Gastroesophageal sphincter (tissue), 4 donors: ENCODE results near the gene RAD18. TPM values are rescaled to one million over a fixed set of nuclear protein-coding genes. Genes with fewer than 3 reads are reported as not detected.

Experiments used
- ATAC-seq: fragments of 150-250 bp; one replicate; pipeline ENCODE4 v1.9.1; 2016; ENCODE audit warnings: mild to moderate bottlenecking, moderate library complexity
- H3K27ac ChIP-seq, 4 donors: fragments of 200-600 bp; sonication (generic) in 3 of 4; 1 replicate in 3 of 4; 2 replicates in 1 of 4; pipeline ENCODE4 v1.5.1; 2016 to 2019
- H3K27me3 ChIP-seq: fragments of 200-600 bp; sonication (generic); one replicate; pipeline ENCODE4 v1.5.1; 2019
- H3K36me3 ChIP-seq, 2 donors: fragments of 200-600 bp; sonication (generic); one replicate each; pipeline ENCODE4 v1.5.1; 2019; ENCODE audit warnings: control low read depth in 1 of 2
- H3K4me1 ChIP-seq, 3 donors: fragments of 200-600 bp; sonication (generic); 1 replicate in 2 of 3; 2 replicates in 1 of 3; pipeline ENCODE4 v1.5.1; 2016 to 2019; ENCODE audit warnings: control low read depth in 2 of 3
- H3K4me3 ChIP-seq, 2 donors: fragments of 200-600 bp; sonication (generic); one replicate each; pipeline ENCODE4 v1.5.1; 2019; ENCODE audit warnings: mild to moderate bottlenecking in 1 of 2, moderate library complexity in 1 of 2
- H3K9me3 ChIP-seq, 3 donors: fragments of 200-600 bp; sonication (generic); one replicate each; pipeline ENCODE4 v1.5.1; 2017 to 2019; ENCODE audit warnings: control low read depth in 2 of 3
- CTCF ChIP-seq, 4 experiments: fragments of 200-600 bp in 2 of 4; fragments of 450-650 bp in 2 of 4; sonication (generic) in 1 of 4; IDR thresholded peaks; one replicate each; pipeline ENCODE4 v1.5.1; 2017 to 2019; ENCODE audit warnings: antibody characterized with exemption in 4 of 4, mild to moderate bottlenecking in 2 of 4, moderate library complexity in 2 of 4
- EP300 ChIP-seq: sonication (generic); formaldehyde crosslinking; IDR thresholded peaks from one replicate; pipeline ENCODE4 v1.6.1; 2017; ENCODE audit warnings: antibody characterized with exemption, mild to moderate bottlenecking
- POLR2A ChIP-seq, 2 donors: fragments of 450-650 bp; IDR thresholded peaks; one replicate each; pipeline ENCODE4 v1.6.1; 2017; ENCODE audit warnings: antibody characterized with exemption in 2 of 2, mild to moderate bottlenecking in 2 of 2, moderate library complexity in 1 of 2
- POLR2AphosphoS5 ChIP-seq: sonication (generic); formaldehyde crosslinking; IDR thresholded peaks from one replicate; pipeline ENCODE4 v1.6.1; 2017; ENCODE audit warnings: antibody characterized with exemption
- WGBS, 2 donors: methylation state at CpG; one replicate each; pipeline ENCODE4 v1.1.5; 2018; ENCODE audit warnings: low coverage in 1 of 2; 5-methylcytosine and 5-hydroxymethylcytosine counted together
- total RNA-seq, 4 donors: library from RNA; depleted of rRNA; stranded (reverse); fragments of >200 nt; gene quantifications; one replicate each; pipeline ENCODE4 v1.1.0, GENCODE V29; 2016

RAD18 gene
- total RNA-seq, 4 donors from 2014 or later = 5.7 to 7.8 (median 6.6) TPM

- TF ChIP-seq EP300 (no peak), POLR2AphosphoS5 (no peak), POLR2A (IDR thresholded peaks at IDR 0.05) (no peak), CTCF (IDR thresholded peaks at IDR 0.05) (no peak)
- Histone ChIP-seq H3K9me3 (no peaks in the 10 kb centered on the region), H3K4me3 (no peak overlapping the region), H3K4me1 (no peaks in the 10 kb centered on the region), H3K27ac (no peak overlapping the region), H3K27me3 (no peaks in the 10 kb centered on the region), H3K36me3 (peaks cover 0 to 70% of the 10 kb centered on the region in 2 donors)
- WGBS, 2 donors = 90 to 100% methylated on average over 2 to 3 of the region's 3 CpGs
- no peak for ATAC-seq
These were observed 80.6 kb downstream of the RAD18 start for GRCh38 chr3:8882642-8883041.

- Histone ChIP-seq H3K4me3 (no peak overlapping the region), H3K4me1 (no peaks in the 10 kb centered on the region), H3K9me3 (no peaks in the 10 kb centered on the region), H3K36me3 (peaks cover 0 to 68% of the 10 kb centered on the region in 2 donors), H3K27me3 (no peaks in the 10 kb centered on the region), H3K27ac (no peak overlapping the region)
- no peak for ATAC-seq
- 60% methylated on average over 2 of the region's 3 CpGs; no CpG with 5 or more reads in 1 of the 2 donors for WGBS, 2 donors
- no peak for TF ChIP-seq POLR2AphosphoS5
- no peak for TF ChIP-seq POLR2A (IDR thresholded peaks at IDR 0.05)
- no peak for TF ChIP-seq EP300
- TF ChIP-seq CTCF (IDR thresholded peaks at IDR 0.05) = no peak
These were observed 81.1 kb downstream of the RAD18 start for GRCh38 chr3:8882171-8882593.

- H3K27ac ChIP-seq = no peak overlapping the region
- no peaks in the 10 kb centered on the region for H3K4me1 ChIP-seq
- no peaks in the 10 kb centered on the region for H3K9me3 ChIP-seq
- no peaks in the 10 kb centered on the region for H3K27me3 ChIP-seq
- H3K4me3 ChIP-seq = no peak overlapping the region
- H3K36me3 ChIP-seq = peaks cover 0 to 55% of the 10 kb centered on the region in 2 donors
- WGBS, 2 donors = 92% methylated on average over 5 of the region's 5 CpGs; no CpG with 5 or more reads in 1 of the 2 donors
- ATAC-seq = no peak
- TF ChIP-seq EP300 (no peak), CTCF (IDR thresholded peaks at IDR 0.05) (no peak), POLR2AphosphoS5 (no peak), POLR2A (IDR thresholded peaks at IDR 0.05) (no peak)
These were observed 83.8 kb downstream of the RAD18 start for GRCh38 chr3:8879347-8879944.

GRCh38 chr3:8875836-8876235 is 87.4 kb downstream of the RAD18 start:
- Histone ChIP-seq H3K27ac (no peak overlapping the region), H3K36me3 (peaks cover 0 to 31% of the 10 kb centered on the region in 2 donors), H3K27me3 (no peaks in the 10 kb centered on the region), H3K4me3 (no peak overlapping the region), H3K4me1 (no peaks in the 10 kb centered on the region), H3K9me3 (no peaks in the 10 kb centered on the region)
- TF ChIP-seq POLR2AphosphoS5 (no peak), CTCF (IDR thresholded peaks at IDR 0.05) (no peak), POLR2A (IDR thresholded peaks at IDR 0.05) (no peak)
- ATAC-seq = no peak

- 95 to 100% methylated on average over 3 to 5 of the region's 5 CpGs for WGBS, 2 donors
- H3K27me3 ChIP-seq = no peaks in the 10 kb centered on the region
- ATAC-seq = no peak
- H3K27ac ChIP-seq = no peak overlapping the region
- no peaks in the 10 kb centered on the region for H3K4me1 ChIP-seq
- TF ChIP-seq POLR2A (IDR thresholded peaks at IDR 0.05) (no peak), POLR2AphosphoS5 (no peak), CTCF (IDR thresholded peaks at IDR 0.05) (no peak), EP300 (no peak)
- no peaks in the 10 kb centered on the region for H3K9me3 ChIP-seq
- no peak overlapping the region for H3K4me3 ChIP-seq
- H3K36me3 ChIP-seq = peaks cover 0 to 15% of the 10 kb centered on the region in 2 donors
These were observed 89.5 kb downstream of the RAD18 start for GRCh38 chr3:8873740-8874139.
